ENCODE results near the gene CRYBA1. TPM values are rescaled to one million over a fixed set of nuclear protein-coding genes. Genes with fewer than 3 reads are reported as not detected.

CRYBA1 gene
- total and polyA plus RNA-seq, 2 donors (not counting 3 experiments of a cell fraction or from before 2014, with no cell fraction given): not detected

- peak overlapping the region; percentile 21 to 73 (median 37) for H3K4me3 ChIP-seq (replicated peaks in 1 of 3; ENCODE audit: insufficient read depth in 1 of 3, low read depth in 1 of 3, low read length in 3 of 3)
- H3K79me2 ChIP-seq (ENCODE audit: control insufficient read depth, insufficient read depth, low read length): peaks cover 41% of the 10 kb centered on the region
- intact Hi-C loops (cut with micrococcal nuclease) (loop anchor here (5.0 kb wide), 3 partner anchors 37 to 298 kb away; partner anchors contain the start of genes ABHD15, ANKRD13B and TP53I13), dilution Hi-C loops (cut with MboI; ENCODE audit: extremely low pct_ligation_motif_present, low sequenced_read_pairs) (no loop called here)
- peaks cover 28% of the 10 kb centered on the region for H3K4me1 ChIP-seq (ENCODE audit: control insufficient read depth, extremely low read depth, insufficient read depth, low read length)
- no peaks in the 10 kb centered on the region for H3K36me3 ChIP-seq (ENCODE audit: control insufficient read depth in 2 of 2, extremely low read depth in 1 of 2, insufficient read depth in 2 of 2, low read length in 2 of 2)
- H3K9ac ChIP-seq (replicated peaks; ENCODE audit: extremely low read depth, insufficient read depth, low read length): peak overlapping the region; percentile 87
- ChIA-PET POLR2A (interaction anchor here (0.6 to 1.8 kb wide), 15 partner anchors 8 to 321 kb away, joined by 3 to 9 read pairs (median 4); partner anchors contain the start of genes MYO18A and TAOK1), CTCF (interaction anchor here (0.6 to 1.6 kb wide), 7 partner anchors 37 to 319 kb away, joined by 3 to 7 read pairs (median 4); no protein-coding TSS in a partner anchor)
- H2AFZ ChIP-seq (ENCODE audit: low read depth, low read length): peak overlapping the region; percentile 84
- BruUV-seq (replicated peaks): no TSS peak
- H3K9me1 ChIP-seq (replicated peaks; ENCODE audit: control insufficient read depth, extremely low read depth, insufficient read depth, low read length): no peaks in the 10 kb centered on the region
- H4K20me1 ChIP-seq (replicated peaks; ENCODE audit: control insufficient read depth, extremely low read depth, insufficient read depth, low read length): peaks cover 7% of the 10 kb centered on the region
- no peak for TF ChIP-seq JUN (IDR thresholded peaks at IDR 0.05; ENCODE audit: borderline replicate concordance, insufficient read depth, insufficient read length, low read depth)
- H3K27me3 ChIP-seq (ENCODE audit: control insufficient read depth in 2 of 2, insufficient read depth in 2 of 2, low read length in 2 of 2): no peaks in the 10 kb centered on the region
- no peaks in the 10 kb centered on the region for H3K9me3 ChIP-seq (replicated peaks; ENCODE audit: control insufficient read depth, insufficient read depth, low read length)
- no peak for DNase-seq (ENCODE audit: low read depth, low spot score)
- H3K4me2 ChIP-seq (ENCODE audit: insufficient read depth, low read length): peak overlapping the region; percentile 84
- peak overlapping the region; percentile 75 for H3K27ac ChIP-seq (ENCODE audit: insufficient read depth, low read depth, low read length)
- FAIRE-seq: peak; percentile 33
Measured at GRCh38 chr17:29294580-29294900, 47.9 kb downstream of the CRYBA1 start.

- intact Hi-C loops (cut with micrococcal nuclease): no loop called here
- no peak overlapping the region for H3K4me3 ChIP-seq (replicated peaks in 1 of 3; ENCODE audit: insufficient read depth in 1 of 3, low read depth in 1 of 3, low read length in 3 of 3)
- H3K36me3 ChIP-seq (ENCODE audit: control insufficient read depth in 2 of 2, extremely low read depth in 1 of 2, insufficient read depth in 2 of 2, low read length in 2 of 2): no peaks in the 10 kb centered on the region
- no peak for DNase-seq (ENCODE audit: low read depth, low spot score)
- peaks cover 21% of the 10 kb centered on the region for H3K4me1 ChIP-seq (ENCODE audit: control insufficient read depth, extremely low read depth, insufficient read depth, low read length)
- no TSS peak for BruUV-seq (replicated peaks)
- peaks cover 33% of the 10 kb centered on the region for H3K79me2 ChIP-seq (ENCODE audit: control insufficient read depth, insufficient read depth, low read length)
- peaks cover 6% of the 10 kb centered on the region for H4K20me1 ChIP-seq (replicated peaks; ENCODE audit: control insufficient read depth, extremely low read depth, insufficient read depth, low read length)
- no peak overlapping the region for H3K4me2 ChIP-seq (ENCODE audit: insufficient read depth, low read length)
- no peaks in the 10 kb centered on the region for H3K9me3 ChIP-seq (replicated peaks; ENCODE audit: control insufficient read depth, insufficient read depth, low read length)
- no peak for FAIRE-seq
- no peak overlapping the region for H2AFZ ChIP-seq (ENCODE audit: low read depth, low read length)
- no peak overlapping the region for H3K9ac ChIP-seq (replicated peaks; ENCODE audit: extremely low read depth, insufficient read depth, low read length)
- ChIA-PET POLR2A (no interaction called here), CTCF (no interaction called here)
- no peaks in the 10 kb centered on the region for H3K27me3 ChIP-seq (ENCODE audit: control insufficient read depth in 2 of 2, insufficient read depth in 2 of 2, low read length in 2 of 2)
- no peak overlapping the region for H3K27ac ChIP-seq (ENCODE audit: insufficient read depth, low read depth, low read length)
- TF ChIP-seq GATA2 (IDR thresholded peaks at IDR 0.05; ENCODE audit: insufficient read depth, insufficient read length, low read depth, low read length) (no peak), JUN (IDR thresholded peaks at IDR 0.05; ENCODE audit: borderline replicate concordance, insufficient read depth, insufficient read length, low read depth) (no peak), FOS (IDR thresholded peaks at IDR 0.05; ENCODE audit: borderline replicate concordance, insufficient read depth, low read length) (no peak), EZH2 (IDR thresholded peaks at IDR 0.05; ENCODE audit: borderline replicate concordance, low read depth, low read length, severe bottlenecking) (no peak)
- dilution Hi-C loops (cut with MboI; ENCODE audit: extremely low pct_ligation_motif_present, low sequenced_read_pairs): no loop called here
- no peaks in the 10 kb centered on the region for H3K9me1 ChIP-seq (replicated peaks; ENCODE audit: control insufficient read depth, extremely low read depth, insufficient read depth, low read length)
Measured at GRCh38 chr17:29295420-29295819, 48.8 kb downstream of the CRYBA1 start.
